Measurements from ENCODE around the gene PIM3. TPM values are rescaled to one million over a fixed set of nuclear protein-coding genes. Genes with fewer than 3 reads are reported as not detected.

PIM3 gene
- total and polyA plus RNA-seq, 10 of the 15 experiments (the other 5 are each of a cell fraction or from before 2014, with no cell fraction given) = 0.31 to 60.8 (median 12.4) TPM

DNA sequence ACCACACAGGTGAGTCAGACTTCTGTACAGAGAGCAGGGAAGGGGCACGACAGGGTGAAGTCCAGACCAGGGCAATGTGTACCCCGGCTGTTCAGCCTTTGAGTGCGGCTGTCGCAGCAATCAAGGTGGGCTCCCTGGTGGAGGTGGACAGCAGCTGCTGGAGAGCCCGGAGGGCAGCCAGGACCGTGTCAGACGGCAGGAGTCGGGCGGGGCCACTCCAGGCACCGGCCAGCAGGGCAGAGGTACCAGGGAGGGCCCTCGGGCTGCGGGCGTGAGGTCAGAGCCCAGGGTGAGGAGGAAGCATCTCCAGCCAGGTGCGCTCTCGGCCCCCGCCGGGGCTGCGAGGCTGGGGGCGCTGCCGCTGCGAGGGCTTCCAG lies 802 bp upstream of the PIM3 start:
- DNase-seq (ENCODE audit: low read depth, low spot score) = no peak
- Histone ChIP-seq H4K20me1 (ENCODE audit: control insufficient read depth, insufficient read depth) (peaks cover under 1% of the 10 kb centered on the region; the same call in 1 of the 2 replicates), H3K9me3 (replicated peaks; ENCODE audit: control insufficient read depth, insufficient read depth, low read length) (no peaks in the 10 kb centered on the region), H3K79me2 (ENCODE audit: control insufficient read depth, insufficient read depth, low read length) (peaks cover 45% of the 10 kb centered on the region), H3K9ac (ENCODE audit: control insufficient read depth, insufficient read depth, low read length) (peak overlapping the region; percentile 78), H3K36me3 (ENCODE audit: control insufficient read depth in 2 of 2, insufficient read depth in 2 of 2, low read length in 1 of 2) (peaks cover 11 to 15% of the 10 kb centered on the region in 2 experiments), H3K4me2 (ENCODE audit: control insufficient read depth, insufficient read depth) (peak overlapping the region; percentile 99), H3K4me1 (ENCODE audit: control insufficient read depth, insufficient read depth, low read length) (peaks cover 16% of the 10 kb centered on the region), H3K27ac (ENCODE audit: control insufficient read depth, insufficient read depth) (peak overlapping the region; percentile 53), H2AFZ (ENCODE audit: control insufficient read depth, low read depth, low read length) (peak overlapping the region; percentile 77), H3K27me3 (replicated peaks in 1 of 2; ENCODE audit: control insufficient read depth in 2 of 2, insufficient read depth in 2 of 2, low read length in 1 of 2) (no peaks in the 10 kb centered on the region), H3K4me3 (peak overlapping the region; percentile 80)
- ChIA-PET SMC1A (ENCODE audit: uncharacterized antibody, unreplicated experiment) (interaction anchor here (0.6 kb wide), 1 partner anchor 281 kb away, joined by 4 read pairs; no protein-coding TSS in a partner anchor), RAD21 (ENCODE audit: unreplicated experiment) (interaction anchor here (0.6 to 1.3 kb wide), 3 partner anchors 24 to 382 kb away, joined by 3 to 6 read pairs (median 3); no protein-coding TSS in a partner anchor), CTCF (interaction anchor here (0.6 to 1.0 kb wide), 2 partner anchors 29 to 46 kb away, joined by 3 to 4 read pairs; no protein-coding TSS in a partner anchor), POLR2A (interaction anchor here (0.6 to 1.6 kb wide), 3 partner anchors 9 to 23 kb away, joined by 3 to 7 read pairs (median 3); no protein-coding TSS in a partner anchor)
- in situ Hi-C loops (cut with MboI) (loop anchor here (10.0 kb wide), 1 partner anchor 575 kb away; the partner anchor contains the start of gene TYMP), intact Hi-C loops (cut with micrococcal nuclease; ENCODE audit: unreplicated experiment) (loop anchor here (5.0 kb wide), 1 partner anchor 228 kb away; the partner anchor contains the start of gene TRABD)
- ATAC-seq = peak; percentile 22
- no peak for FAIRE-seq
- under 1% methylated on average over 21 of the region's 21 CpGs for WGBS (ENCODE audit: insufficient coverage, insufficient replicate concordance, low lambda C conversion rate, missing lambda C conversion rate)
- TSS peak; percentile 96 for BruUV-seq (replicated peaks)
- TF ChIP-seq LARP7 (IDR thresholded peaks at IDR 0.05) = peak; percentile 23; the same call in 1 of the 2 replicates
- no peak for TF ChIP-seq ZNF384 (IDR thresholded peaks at IDR 0.05; ENCODE audit: borderline replicate concordance, low read depth, low read length)
- TF ChIP-seq IKZF1 (conservative IDR thresholded peaks at IDR 0.05) = no peak
- TF ChIP-seq, protein P1, sequence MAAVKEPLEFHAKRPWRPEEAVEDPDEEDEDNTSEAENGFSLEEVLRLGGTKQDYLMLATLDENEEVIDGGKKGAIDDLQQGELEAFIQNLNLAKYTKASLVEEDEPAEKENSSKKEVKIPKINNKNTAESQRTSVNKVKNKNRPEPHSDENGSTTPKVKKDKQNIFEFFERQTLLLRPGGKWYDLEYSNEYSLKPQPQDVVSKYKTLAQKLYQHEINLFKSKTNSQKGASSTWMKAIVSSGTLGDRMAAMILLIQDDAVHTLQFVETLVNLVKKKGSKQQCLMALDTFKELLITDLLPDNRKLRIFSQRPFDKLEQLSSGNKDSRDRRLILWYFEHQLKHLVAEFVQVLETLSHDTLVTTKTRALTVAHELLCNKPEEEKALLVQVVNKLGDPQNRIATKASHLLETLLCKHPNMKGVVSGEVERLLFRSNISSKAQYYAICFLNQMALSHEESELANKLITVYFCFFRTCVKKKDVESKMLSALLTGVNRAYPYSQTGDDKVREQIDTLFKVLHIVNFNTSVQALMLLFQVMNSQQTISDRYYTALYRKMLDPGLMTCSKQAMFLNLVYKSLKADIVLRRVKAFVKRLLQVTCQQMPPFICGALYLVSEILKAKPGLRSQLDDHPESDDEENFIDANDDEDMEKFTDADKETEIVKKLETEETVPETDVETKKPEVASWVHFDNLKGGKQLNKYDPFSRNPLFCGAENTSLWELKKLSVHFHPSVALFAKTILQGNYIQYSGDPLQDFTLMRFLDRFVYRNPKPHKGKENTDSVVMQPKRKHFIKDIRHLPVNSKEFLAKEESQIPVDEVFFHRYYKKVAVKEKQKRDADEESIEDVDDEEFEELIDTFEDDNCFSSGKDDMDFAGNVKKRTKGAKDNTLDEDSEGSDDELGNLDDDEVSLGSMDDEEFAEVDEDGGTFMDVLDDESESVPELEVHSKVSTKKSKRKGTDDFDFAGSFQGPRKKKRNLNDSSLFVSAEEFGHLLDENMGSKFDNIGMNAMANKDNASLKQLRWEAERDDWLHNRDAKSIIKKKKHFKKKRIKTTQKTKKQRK (IDR thresholded peaks at IDR 0.05; ENCODE audit: low read depth, low read length) = no peak
- TF ChIP-seq NFYB (IDR thresholded peaks at IDR 0.05; ENCODE audit: insufficient read depth, low read depth, low read length) = no peak
- TF ChIP-seq SMARCA5 (IDR thresholded peaks at IDR 0.05) = peak; percentile 87
- peak; percentile 73; the same call in 1 of the 2 replicates for TF ChIP-seq ZSCAN29 (IDR thresholded peaks at IDR 0.05)
- TF ChIP-seq, protein P2, sequence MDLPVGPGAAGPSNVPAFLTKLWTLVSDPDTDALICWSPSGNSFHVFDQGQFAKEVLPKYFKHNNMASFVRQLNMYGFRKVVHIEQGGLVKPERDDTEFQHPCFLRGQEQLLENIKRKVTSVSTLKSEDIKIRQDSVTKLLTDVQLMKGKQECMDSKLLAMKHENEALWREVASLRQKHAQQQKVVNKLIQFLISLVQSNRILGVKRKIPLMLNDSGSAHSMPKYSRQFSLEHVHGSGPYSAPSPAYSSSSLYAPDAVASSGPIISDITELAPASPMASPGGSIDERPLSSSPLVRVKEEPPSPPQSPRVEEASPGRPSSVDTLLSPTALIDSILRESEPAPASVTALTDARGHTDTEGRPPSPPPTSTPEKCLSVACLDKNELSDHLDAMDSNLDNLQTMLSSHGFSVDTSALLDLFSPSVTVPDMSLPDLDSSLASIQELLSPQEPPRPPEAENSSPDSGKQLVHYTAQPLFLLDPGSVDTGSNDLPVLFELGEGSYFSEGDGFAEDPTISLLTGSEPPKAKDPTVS (IDR thresholded peaks at IDR 0.05; ENCODE audit: low read depth, low read length) = no peak
- no peak for TF ChIP-seq SREBF1 (IDR thresholded peaks at IDR 0.05; ENCODE audit: low read length)
- no peak for TF ChIP-seq MTA3 (IDR thresholded peaks at IDR 0.05; ENCODE audit: borderline replicate concordance, low read length)
- no peak for TF ChIP-seq SRF (IDR thresholded peaks at IDR 0.05; ENCODE audit: low read depth in 2 of 2, low read length in 2 of 2)
- no peak; the same call in 1 of the 2 replicates for TF ChIP-seq RUNX3 (IDR thresholded peaks at IDR 0.05; ENCODE audit: low read length)
- 0 out of 2 replicates have a peak, but pooled peaks have one; percentile 57 for TF ChIP-seq NBN (IDR thresholded peaks at IDR 0.05)
- TF ChIP-seq SUZ12 (IDR thresholded peaks at IDR 0.05; ENCODE audit: unreplicated experiment) = no peak
- no peak for TF ChIP-seq BRCA1 (IDR thresholded peaks at IDR 0.05; ENCODE audit: low read depth, low read length)
- no peak for TF ChIP-seq NR2C2 (IDR thresholded peaks at IDR 0.05; ENCODE audit: borderline replicate concordance, control insufficient read depth, insufficient read length, low read depth)
- TF ChIP-seq DPF2 (IDR thresholded peaks at IDR 0.05) = peak; percentile 7; the same call in 1 of the 2 replicates
- TF ChIP-seq NFIC (IDR thresholded peaks at IDR 0.05; ENCODE audit: low read depth, low read length) = no peak
- TF ChIP-seq POU2F2 (IDR thresholded peaks at IDR 0.05; ENCODE audit: borderline replicate concordance, low read depth, low read length) = no peak
- TF ChIP-seq KAT2A (conservative IDR thresholded peaks at IDR 0.05; ENCODE audit: control insufficient read depth, low read depth, low read length) = no peak
- no peak for TF ChIP-seq JUNB (IDR thresholded peaks at IDR 0.05)
- no peak for TF ChIP-seq RELA (IDR thresholded peaks at IDR 0.05; ENCODE audit: borderline replicate concordance, partially characterized antibody)
